GM21526 (cell line): Measurements from ENCODE around the gene ATG2A.

Experiments
- ATAC-seq: cut with Tn5 transposase; IDR thresholded peaks from one replicate; pipeline ENCODE4 v1.9.1; 2021; ENCODE audit warnings: moderate library complexity; ENCODE audit not compliant: unreplicated experiment, low FRiP score

Gene ATG2A

GRCh38 chr11:64845129-64845775 lies 71.8 kb downstream of the ATG2A start:
- ATAC-seq = no peak
